ENCODE measurements around the gene FILIP1L. TPM values are rescaled to one million over a fixed set of nuclear protein-coding genes. Genes with fewer than 3 reads are reported as not detected.

Gene FILIP1L
- total and polyA plus RNA-seq, 2 of the 4 experiments (the other 2 are of a cell fraction): 11.5 to 19.9 TPM

GRCh38 chr3:99879275-99879674 is 235.0 kb downstream of the FILIP1L start:
- Histone ChIP-seq H4K20me1 (ENCODE audit: insufficient read depth, low read length) (no peaks in the 10 kb centered on the region), H2BK5ac (ENCODE audit: low read depth, low read length, poor library complexity, severe bottlenecking) (no peak overlapping the region), H3K9ac (ENCODE audit: low read depth, low read length) (no peak overlapping the region), H3K27me3 (ENCODE audit: control insufficient read depth, insufficient read depth, low read length) (no peaks in the 10 kb centered on the region), H2BK15ac (ENCODE audit: low read depth, low read length) (no peak overlapping the region), H3K4ac (ENCODE audit: low read depth, low read length) (no peak overlapping the region), H4K8ac (ENCODE audit: low read depth in 2 of 2, low read length in 2 of 2) (no peak overlapping the region), H3K4me2 (ENCODE audit: low read depth, low read length) (no peak overlapping the region), H2BK120ac (ENCODE audit: low read depth, low read length) (no peak overlapping the region), H3K9me1 (ENCODE audit: insufficient read depth, low read length) (no peaks in the 10 kb centered on the region), H3K14ac (replicated peaks; ENCODE audit: low read depth, low read length) (no peak overlapping the region), H3K18ac (ENCODE audit: low read depth, low read length) (no peak overlapping the region), H3K56ac (ENCODE audit: extremely low read depth, insufficient read depth, low read length) (no peak overlapping the region), H3K4me1 (ENCODE audit: control insufficient read depth, insufficient read depth, low read length) (no peaks in the 10 kb centered on the region; the same call in 1 of the 2 replicates), H2AK9ac (replicated peaks; ENCODE audit: low read depth, low read length, poor library complexity) (no peak overlapping the region), H2AK5ac (ENCODE audit: low read depth, low read length) (no peak overlapping the region), H2BK20ac (ENCODE audit: low read depth, low read length) (no peak overlapping the region), H3K27ac (ENCODE audit: insufficient read depth, low read length) (no peak overlapping the region), H3K23ac (ENCODE audit: low read depth, low read length) (no peak overlapping the region), H3K36me3 (ENCODE audit: control insufficient read depth, insufficient read depth, low read length) (no peaks in the 10 kb centered on the region), H3K79me1 (ENCODE audit: low read depth in 1 of 2, low read length in 2 of 2) (peaks cover 0 to 16% of the 10 kb centered on the region in 2 experiments), H2AFZ (replicated peaks; ENCODE audit: low read length, poor library complexity) (no peak overlapping the region), H3K4me3 (ENCODE audit: insufficient read depth, low read depth, low read length) (no peak overlapping the region), H4K5ac (ENCODE audit: low read depth, low read length) (no peak overlapping the region), H4K91ac (ENCODE audit: insufficient read depth, low read depth, low read length) (no peak overlapping the region), H3K9me3 (ENCODE audit: control insufficient read depth, insufficient read depth, low read length) (no peaks in the 10 kb centered on the region)
- intact Hi-C loops (cut with micrococcal nuclease) (loop anchor here (5.0 kb wide), 1 partner anchor 58 kb away; no protein-coding TSS in a partner anchor), in situ Hi-C loops (cut with MboI; ENCODE audit: low sequenced_read_pairs) (no loop called here), dilution Hi-C loops (cut with HindIII; ENCODE audit: low sequenced_read_pairs, unreplicated experiment) (no loop called here)
- WGBS, 2 experiments (ENCODE audit: extremely low coverage in 2 of 2, insufficient read length in 1 of 2): no CpG with 5 or more reads among the region's 2 CpGs
- ChIA-PET CTCF (interaction anchor here (0.8 kb wide), 1 partner anchor 18 kb away, joined by 3 read pairs; no protein-coding TSS in a partner anchor), POLR2A (ENCODE audit: unreplicated experiment) (no interaction called here)
- ATAC-seq (ENCODE audit: low read depth): no peak
- TF ChIP-seq BHLHE40 (IDR thresholded peaks at IDR 0.05; ENCODE audit: low read depth, low read length): no peak
- DNase-seq: no peak
- BruUV-seq (replicated peaks): no TSS peak

Data from IMR-90 (cell line).